ENCODE results near the gene PNRC1. TPM values are rescaled to one million over a fixed set of nuclear protein-coding genes. Genes with fewer than 3 reads are reported as not detected.

The PNRC1 gene
- total and polyA plus RNA-seq, 2 donors (not counting 1 experiment from before 2014, with no cell fraction given): 158 to 486 TPM

GRCh38 chr6:89133981-89134380, 53.4 kb downstream of the PNRC1 start:
- no peaks in the 10 kb centered on the region for H3K36me3 ChIP-seq (replicated peaks in 1 of 2; ENCODE audit: control extremely low read depth in 1 of 2, control insufficient read depth in 1 of 2, extremely low read depth in 1 of 2, insufficient read depth in 2 of 2, low read length in 1 of 2)
- no peak for TF ChIP-seq CTCF (IDR thresholded peaks at IDR 0.05)
- TF ChIP-seq EZH2 (IDR thresholded peaks at IDR 0.05; ENCODE audit: borderline replicate concordance, insufficient read depth, low read depth, low read length, poor library complexity, severe bottlenecking): no peak
- H3K4me3 ChIP-seq (ENCODE audit: control extremely low read depth in 1 of 5, extremely low read depth in 1 of 5, insufficient read depth in 1 of 5, low read depth in 2 of 5, low read length in 4 of 5): no peak overlapping the region
- H3K27me3 Mint-ChIP-seq: no peaks in the 10 kb centered on the region
- H3K4me2 ChIP-seq (replicated peaks; ENCODE audit: low read depth, low read length, poor library complexity, severe bottlenecking): no peak overlapping the region
- ATAC-seq (ENCODE audit: low read depth) (no peak), DNase-seq (no peak)
- ChIA-PET CTCF (interaction anchor here (0.6 to 1.2 kb wide), 2 partner anchors 56 to 85 kb away, joined by 3 read pairs; no protein-coding TSS in a partner anchor), POLR2A (no interaction called here)
- no peaks in the 10 kb centered on the region for H3K79me2 ChIP-seq (ENCODE audit: control insufficient read depth, insufficient read depth, low read length)
- H3K27ac Mint-ChIP-seq: no peak overlapping the region
- no peaks in the 10 kb centered on the region for H3K27me3 ChIP-seq (replicated peaks in 1 of 4; ENCODE audit: control extremely low read depth in 1 of 4, control insufficient read depth in 3 of 4, insufficient read depth in 4 of 4, low read length in 3 of 4)
- no peaks in the 10 kb centered on the region for H3K4me1 ChIP-seq (ENCODE audit: control insufficient read depth in 2 of 2, insufficient read depth in 2 of 2, low read length in 2 of 2)
- no peaks in the 10 kb centered on the region for H3K4me1 Mint-ChIP-seq
- no peaks in the 10 kb centered on the region for H3K9me3 ChIP-seq (ENCODE audit: control extremely low read depth in 1 of 3, control insufficient read depth in 2 of 3, insufficient read depth in 1 of 3, low read length in 2 of 3)
- intact Hi-C loops (cut with micrococcal nuclease): no loop called here
- no peak overlapping the region for H3K4me3 Mint-ChIP-seq
- H4K20me1 ChIP-seq (ENCODE audit: control insufficient read depth, insufficient read depth, low read length, poor library complexity, severe bottlenecking): no peaks in the 10 kb centered on the region
- H3K9me3 Mint-ChIP-seq (ENCODE audit: insufficient read depth): peaks cover 2% of the 10 kb centered on the region
- no peak overlapping the region for H3K9ac ChIP-seq (ENCODE audit: low read length)
- 95% methylated on average over 7 of the region's 9 CpGs for WGBS (ENCODE audit: insufficient coverage)
- H2AFZ ChIP-seq (ENCODE audit: insufficient read depth, low read depth, low read length, poor library complexity, severe bottlenecking): no peak overlapping the region
- no peak overlapping the region for H3K27ac ChIP-seq (ENCODE audit: low read length in 2 of 2)

GRCh38 chr6:89134723-89135122, 54.2 kb downstream of the PNRC1 start:
- WGBS (ENCODE audit: insufficient coverage): 94% methylated on average over 2 of the region's 3 CpGs
- intact Hi-C loops (cut with micrococcal nuclease): no loop called here
- Histone ChIP-seq H3K36me3 (replicated peaks in 1 of 2; ENCODE audit: control extremely low read depth in 1 of 2, control insufficient read depth in 1 of 2, extremely low read depth in 1 of 2, insufficient read depth in 2 of 2, low read length in 1 of 2) (no peaks in the 10 kb centered on the region), H3K9me3 (ENCODE audit: control extremely low read depth in 1 of 3, control insufficient read depth in 2 of 3, insufficient read depth in 1 of 3, low read length in 2 of 3) (no peaks in the 10 kb centered on the region), H4K20me1 (ENCODE audit: control insufficient read depth, insufficient read depth, low read length, poor library complexity, severe bottlenecking) (no peaks in the 10 kb centered on the region), H3K27me3 (replicated peaks in 1 of 4; ENCODE audit: control extremely low read depth in 1 of 4, control insufficient read depth in 3 of 4, insufficient read depth in 4 of 4, low read length in 3 of 4) (no peaks in the 10 kb centered on the region), H3K27ac (ENCODE audit: low read length in 2 of 2) (no peak overlapping the region), H3K79me2 (ENCODE audit: control insufficient read depth, insufficient read depth, low read length) (no peaks in the 10 kb centered on the region), H3K9ac (ENCODE audit: low read length) (no peak overlapping the region), H3K4me2 (replicated peaks; ENCODE audit: low read depth, low read length, poor library complexity, severe bottlenecking) (no peak overlapping the region), H3K4me3 (ENCODE audit: control extremely low read depth in 1 of 5, extremely low read depth in 1 of 5, insufficient read depth in 1 of 5, low read depth in 2 of 5, low read length in 4 of 5) (no peak overlapping the region), H3K4me1 (ENCODE audit: control insufficient read depth in 2 of 2, insufficient read depth in 2 of 2, low read length in 2 of 2) (no peaks in the 10 kb centered on the region), H2AFZ (ENCODE audit: insufficient read depth, low read depth, low read length, poor library complexity, severe bottlenecking) (no peak overlapping the region)
- TF ChIP-seq EZH2 (IDR thresholded peaks at IDR 0.05; ENCODE audit: borderline replicate concordance, insufficient read depth, low read depth, low read length, poor library complexity, severe bottlenecking) (no peak), CTCF (IDR thresholded peaks at IDR 0.05) (no peak)
- Mint-ChIP-seq H3K4me3 (no peak overlapping the region), H3K9me3 (ENCODE audit: insufficient read depth) (no peaks in the 10 kb centered on the region), H3K4me1 (no peaks in the 10 kb centered on the region), H3K27ac (no peak overlapping the region), H3K27me3 (no peaks in the 10 kb centered on the region)
- CTCF ChIA-PET: interaction anchor here (1.2 to 1.6 kb wide), 2 partner anchors 10 to 84 kb away, joined by 3 to 4 read pairs; no protein-coding TSS in a partner anchor
- DNase-seq (no peak), ATAC-seq (ENCODE audit: low read depth) (no peak)
- POLR2A ChIA-PET: no interaction called here

Small RNA genes lying within 50 kb of the gene (small RNA-seq; reads per million reads assigned to genes)
- gene RN7SL336P (ENCODE audit: insufficient read length, low read depth, low replicate concordance) (not detected), gene RNU2-61P (ENCODE audit: insufficient read length, low read depth, low replicate concordance) (0.76 reads per million)

Other genes with a start within 250 kb of the PNRC1 start
- 29.1 and 34.0 TPM in 2 replicates for gene RNGTT, start 117.1 kb upstream of the PNRC1 start, total RNA-seq
- 10.8 and 16.9 TPM in 2 replicates for gene RNGTT, start 117.1 kb upstream of the PNRC1 start, polyA plus RNA-seq
- gene SRSF12, start 37.3 kb downstream of the PNRC1 start, total RNA-seq: not detected in 2 replicates
- gene SRSF12, start 37.3 kb downstream of the PNRC1 start, polyA plus RNA-seq: not detected in 2 replicates
- gene PM20D2, start 65.3 kb downstream of the PNRC1 start, total RNA-seq: 15.3 and 16.4 TPM in 2 replicates
- 7.4 and 10.4 TPM in 2 replicates for gene PM20D2, start 65.3 kb downstream of the PNRC1 start, polyA plus RNA-seq
- not detected in 2 replicates for gene GABRR1, start 136.6 kb downstream of the PNRC1 start, total RNA-seq
- not detected in 2 replicates for gene GABRR1, start 136.6 kb downstream of the PNRC1 start, polyA plus RNA-seq
- gene GABRR2, start 234.5 kb downstream of the PNRC1 start, total RNA-seq: 0.59 and 1.6 TPM in 2 replicates
- gene GABRR2, start 234.5 kb downstream of the PNRC1 start, polyA plus RNA-seq: 4.7 and 7.8 TPM in 2 replicates